GM23338 (cell line): ENCODE results near the gene NSL1. TPM values are rescaled to one million over a fixed set of nuclear protein-coding genes. Genes with fewer than 3 reads are reported as not detected.

Experiments
- ATAC-seq: fragments of 200-7000 bp; cut with Tn5 transposase; 3 replicates; pipeline ENCODE4 v1.9.1; 2020
- DNase-seq: peaks from one replicate; pipeline ENCODE4 v3.0.0-alpha.2; 2015; ENCODE audit warnings: low spot score
- H2AFZ ChIP-seq: fragments of 200-600 bp; sonication (generic); 2 replicates; pipeline ENCODE4 v1.8.0; 2016; ENCODE audit warnings: antibody characterized with exemption, mild to moderate bottlenecking, moderate library complexity
- H3F3A ChIP-seq: fragments of 200-600 bp; sonication (generic); replicated peaks from 2 replicates; pipeline ENCODE4 v1.8.0; 2017; ENCODE audit warnings: antibody characterized with exemption, mixed run types, low read depth
- H3K27ac ChIP-seq: fragments of 200-600 bp; sonication (generic); 2 replicates; pipeline ENCODE4 v1.6.1; 2016; ENCODE audit warnings: low read depth
- H3K27me3 ChIP-seq: fragments of 200-600 bp; sonication (generic); 2 replicates; pipeline ENCODE4 v1.8.0; 2016; ENCODE audit warnings: mild to moderate bottlenecking, mixed run types, moderate library complexity; ENCODE audit not compliant: insufficient read depth
- H3K36me3 ChIP-seq: fragments of 200-600 bp; sonication (generic); 2 replicates; pipeline ENCODE4 v1.8.0; 2016; ENCODE audit warnings: mild to moderate bottlenecking; ENCODE audit not compliant: insufficient read depth
- H3K4me1 ChIP-seq: fragments of 200-600 bp; sonication (generic); 2 replicates; pipeline ENCODE4 v1.8.0; 2016; ENCODE audit warnings: mild to moderate bottlenecking, moderate library complexity; ENCODE audit not compliant: insufficient read depth
- H3K4me2 ChIP-seq: fragments of 200-600 bp; sonication (generic); 2 replicates; pipeline ENCODE4 v1.7.1; 2017; ENCODE audit warnings: mixed run types
- H3K4me3 ChIP-seq: fragments of 200-600 bp; sonication (generic); 2 replicates; pipeline ENCODE4 v1.6.1; 2016; ENCODE audit warnings: mixed run types
- H3K79me2 ChIP-seq: fragments of 200-600 bp; sonication (generic); replicated peaks from 2 replicates; pipeline ENCODE4 v1.8.0; 2017; ENCODE audit warnings: mild to moderate bottlenecking; ENCODE audit not compliant: insufficient read depth
- H3K9me2 ChIP-seq: fragments of 200-600 bp; sonication (generic); 2 replicates; pipeline ENCODE4 v1.8.0; 2017; ENCODE audit not compliant: insufficient read depth
- H4K20me1 ChIP-seq: fragments of 200-600 bp; sonication (generic); replicated peaks from 2 replicates; pipeline ENCODE4 v1.8.0; 2017; ENCODE audit warnings: mild to moderate bottlenecking; ENCODE audit not compliant: insufficient read depth
- H3K27ac Mint-ChIP-seq: 2 replicates; pipeline ENCODE4 v1.8.0; 2020; ENCODE audit warnings: inconsistent platforms, mild to moderate bottlenecking, moderate library complexity, mixed read lengths
- H3K27me3 Mint-ChIP-seq: 3 replicates; pipeline ENCODE4 v1.8.0; 2022; ENCODE audit warnings: low read depth, mild to moderate bottlenecking, moderate library complexity, mixed read lengths, inconsistent platforms; ENCODE audit not compliant: insufficient read depth, poor library complexity
- H3K36me3 Mint-ChIP-seq: 3 replicates; pipeline ENCODE4 v1.8.0; 2021; ENCODE audit warnings: low read depth, mild to moderate bottlenecking, inconsistent platforms, moderate library complexity, mixed read lengths
- H3K4me1 Mint-ChIP-seq: 3 replicates; pipeline ENCODE4 v1.8.0; 2020; ENCODE audit warnings: mild to moderate bottlenecking, inconsistent platforms, mixed read lengths
- H3K4me3 Mint-ChIP-seq: 3 replicates; pipeline ENCODE4 v1.8.0; 2021; ENCODE audit warnings: moderate library complexity, mild to moderate bottlenecking, inconsistent platforms, mixed read lengths
- H3K9me3 Mint-ChIP-seq: 3 replicates; pipeline ENCODE4 v1.8.0; 2020; ENCODE audit warnings: moderate library complexity, mild to moderate bottlenecking, inconsistent platforms, mixed read lengths
- JUNB ChIP-seq: IDR thresholded peaks from one replicate; pipeline ENCODE4 v1.6.1; 2016; ENCODE audit warnings: antibody characterized with exemption; ENCODE audit not compliant: unreplicated experiment
- STAT1 ChIP-seq: IDR thresholded peaks from one replicate; pipeline ENCODE4 v1.6.1; 2016; ENCODE audit warnings: antibody characterized with exemption; ENCODE audit not compliant: unreplicated experiment
- ZNF114 ChIP-seq: fragments of 250-450 bp; sonication (Bioruptor Pico); IDR thresholded peaks from 2 replicates; pipeline ENCODE4 v1.5.0; 2020; ENCODE audit warnings: mild to moderate bottlenecking, moderate library complexity
- ZNF331 ChIP-seq: fragments of 250-450 bp; sonication (Bioruptor Pico); IDR thresholded peaks from 2 replicates; pipeline ENCODE4 v1.5.0; 2020; ENCODE audit warnings: low read depth, mild to moderate bottlenecking, moderate library complexity
- ZNF462 ChIP-seq: fragments of 250-450 bp; sonication (Bioruptor Pico); IDR thresholded peaks from 2 replicates; pipeline ENCODE4 v1.5.0; 2020; ENCODE audit warnings: mild to moderate bottlenecking, moderate library complexity
- polyA plus RNA-seq: library from polyadenylated mRNA; unstranded; fragments of >200 nt; fragmentation: Nextera tagmentation; extraction: Ambion mirVana; gene quantifications from 2 replicates; pipeline ENCODE4 v1.2.1, GENCODE V29; 2016
- total RNA-seq: library from RNA; depleted of rRNA; stranded (reverse); fragments of >200 nt; shearing (Covaris generic); gene quantifications from 2 replicates; pipeline ENCODE4 v1.2.3, GENCODE V29; 2014
- TF ChIP-seq, protein P1 (sequence below): IDR thresholded peaks from 2 replicates; pipeline ENCODE4 v1.6.1; 2016; ENCODE audit warnings: antibody characterized with exemption
- TF ChIP-seq, protein P2 (sequence below), 2 experiments: fragments of 200-600 bp in 1 of 2; sonication (generic) in 1 of 2; conservative IDR thresholded peaks; 2 replicates each; pipeline versions ENCODE4 v1.5.1 to v1.6.1; 2016 to 2017; ENCODE audit warnings: antibody characterized with exemption in 2 of 2, low read depth in 2 of 2, mild to moderate bottlenecking in 2 of 2, moderate library complexity in 1 of 2

NSL1 gene
- total and polyA plus RNA-seq, 2 experiments from 2014 or later, result 96.8 to 102 TPM

- TF ChIP-seq ZNF462, result no peak
Observed at GRCh38 chr1:212718499-212718898, 73.1 kb downstream of the NSL1 start (continued).

- no peak overlapping the region for H3K27ac ChIP-seq
- no peaks in the 10 kb centered on the region for H3K27me3 Mint-ChIP-seq
Observed at GRCh38 chr1:212716161-212716560, 75.4 kb downstream of the NSL1 start.

More at GRCh38 chr1:212716161-212716560, 75.4 kb downstream of the NSL1 start:
- no peaks in the 10 kb centered on the region for H3K4me1 Mint-ChIP-seq
- no peak overlapping the region for H3K4me3 Mint-ChIP-seq
- no peak overlapping the region for H2AFZ ChIP-seq
- no peak overlapping the region for H3K4me2 ChIP-seq
- H3K4me3 ChIP-seq, result no peak overlapping the region
- H3K4me1 ChIP-seq, result no peaks in the 10 kb centered on the region
- H3K36me3 ChIP-seq, result no peaks in the 10 kb centered on the region
- no peaks in the 10 kb centered on the region for H3K79me2 ChIP-seq
- H3K27me3 ChIP-seq, result no peaks in the 10 kb centered on the region
- TF ChIP-seq, protein P1, sequence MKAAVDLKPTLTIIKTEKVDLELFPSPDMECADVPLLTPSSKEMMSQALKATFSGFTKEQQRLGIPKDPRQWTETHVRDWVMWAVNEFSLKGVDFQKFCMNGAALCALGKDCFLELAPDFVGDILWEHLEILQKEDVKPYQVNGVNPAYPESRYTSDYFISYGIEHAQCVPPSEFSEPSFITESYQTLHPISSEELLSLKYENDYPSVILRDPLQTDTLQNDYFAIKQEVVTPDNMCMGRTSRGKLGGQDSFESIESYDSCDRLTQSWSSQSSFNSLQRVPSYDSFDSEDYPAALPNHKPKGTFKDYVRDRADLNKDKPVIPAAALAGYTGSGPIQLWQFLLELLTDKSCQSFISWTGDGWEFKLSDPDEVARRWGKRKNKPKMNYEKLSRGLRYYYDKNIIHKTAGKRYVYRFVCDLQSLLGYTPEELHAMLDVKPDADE, result no peak
- TF ChIP-seq ZNF114 (CRISPR knock-in tag) (no peak), ZNF331 (CRISPR knock-in tag) (no peak), STAT1 (no peak), JUNB (no peak)
- TF ChIP-seq, protein P2, sequence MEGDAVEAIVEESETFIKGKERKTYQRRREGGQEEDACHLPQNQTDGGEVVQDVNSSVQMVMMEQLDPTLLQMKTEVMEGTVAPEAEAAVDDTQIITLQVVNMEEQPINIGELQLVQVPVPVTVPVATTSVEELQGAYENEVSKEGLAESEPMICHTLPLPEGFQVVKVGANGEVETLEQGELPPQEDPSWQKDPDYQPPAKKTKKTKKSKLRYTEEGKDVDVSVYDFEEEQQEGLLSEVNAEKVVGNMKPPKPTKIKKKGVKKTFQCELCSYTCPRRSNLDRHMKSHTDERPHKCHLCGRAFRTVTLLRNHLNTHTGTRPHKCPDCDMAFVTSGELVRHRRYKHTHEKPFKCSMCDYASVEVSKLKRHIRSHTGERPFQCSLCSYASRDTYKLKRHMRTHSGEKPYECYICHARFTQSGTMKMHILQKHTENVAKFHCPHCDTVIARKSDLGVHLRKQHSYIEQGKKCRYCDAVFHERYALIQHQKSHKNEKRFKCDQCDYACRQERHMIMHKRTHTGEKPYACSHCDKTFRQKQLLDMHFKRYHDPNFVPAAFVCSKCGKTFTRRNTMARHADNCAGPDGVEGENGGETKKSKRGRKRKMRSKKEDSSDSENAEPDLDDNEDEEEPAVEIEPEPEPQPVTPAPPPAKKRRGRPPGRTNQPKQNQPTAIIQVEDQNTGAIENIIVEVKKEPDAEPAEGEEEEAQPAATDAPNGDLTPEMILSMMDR (conservative IDR thresholded peaks at IDR 0.05; ENCODE audit: low read depth in 2 of 2), result no peak
- H3K9me2 ChIP-seq, result no peaks in the 10 kb centered on the region
- H3F3A ChIP-seq, result 0 out of 2 replicates have a peak, but pooled peaks cover under 1% of the 10 kb centered on the region
- DNase-seq, result no peak
- no peaks in the 10 kb centered on the region for H4K20me1 ChIP-seq
- peaks cover 3% of the 10 kb centered on the region; the same call in 2 of the 3 replicates for H3K9me3 Mint-ChIP-seq
- H3K27ac Mint-ChIP-seq, result no peak overlapping the region
- H3K36me3 Mint-ChIP-seq, result no peaks in the 10 kb centered on the region
- no peak for ATAC-seq
